ENCODE measurements around the gene ARHGAP36. TPM values are rescaled to one million over a fixed set of nuclear protein-coding genes. Genes with fewer than 3 reads are reported as not detected.
A peak's percentile ranks its signal among the peaks of the same experiment; 100 is the strongest.

The ARHGAP36 gene
- total and polyA plus RNA-seq, 9 of the 15 experiments (the other 6 are each of a cell fraction or from before 2014, with no cell fraction given) = not detected

DNA sequence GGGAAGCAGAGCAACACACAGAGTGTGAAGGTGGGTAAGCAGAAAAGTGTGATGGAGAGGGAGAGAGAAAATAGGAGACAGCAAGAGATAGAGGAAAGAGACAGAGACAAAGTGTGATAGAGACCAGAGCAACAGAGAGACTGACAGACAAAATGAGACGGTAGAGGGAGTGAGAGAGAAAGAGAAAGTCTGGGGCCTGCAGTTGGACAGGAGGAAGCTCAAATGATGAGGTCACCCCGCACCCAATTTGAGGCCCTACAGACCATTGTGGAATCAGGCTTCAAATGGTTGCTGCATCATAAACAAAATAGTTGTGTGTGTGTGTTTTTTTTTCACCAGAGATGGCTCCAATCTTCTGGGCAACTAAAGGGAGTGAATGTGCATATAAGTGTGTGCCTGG, 48.0 kb upstream of the ARHGAP36 start:
- ATAC-seq (peak; percentile 56; the same call in 2 of the 3 replicates), FAIRE-seq (no peak), DNase-seq (ENCODE audit: extremely low read depth in 1 of 4, low spot score in 3 of 4) (no peak)
- CTCF ChIA-PET (ENCODE audit: low intra/inter-chr PET ratio) = no interaction called here
- H3K27ac ChIP-seq (ENCODE audit: extremely low read depth, low read depth, low read length) = no peak overlapping the region
- H4K20me1 ChIP-seq (replicated peaks; ENCODE audit: control insufficient read depth, insufficient read depth, low read length) = no peaks in the 10 kb centered on the region
- peaks cover 0 to 3% of the 10 kb centered on the region in 2 experiments; a peak in 3 of 5 replicates for H3K27me3 ChIP-seq (ENCODE audit: control insufficient read depth in 2 of 2, insufficient read depth in 2 of 2, low read length in 2 of 2)
- BruUV-seq (replicated peaks) = no TSS peak
- intact Hi-C loops (cut with micrococcal nuclease) = no loop called here
- H3K4me2 ChIP-seq (ENCODE audit: insufficient read depth, low read length) = no peak overlapping the region
- in situ Hi-C loops (cut with MboI) = no loop called here
- no peaks in the 10 kb centered on the region for H3K9me3 ChIP-seq (replicated peaks; ENCODE audit: control insufficient read depth, insufficient read depth, low read depth, low read length)
- TF ChIP-seq MCM7 (IDR thresholded peaks at IDR 0.05) = no peak
- TF ChIP-seq, protein P1, sequence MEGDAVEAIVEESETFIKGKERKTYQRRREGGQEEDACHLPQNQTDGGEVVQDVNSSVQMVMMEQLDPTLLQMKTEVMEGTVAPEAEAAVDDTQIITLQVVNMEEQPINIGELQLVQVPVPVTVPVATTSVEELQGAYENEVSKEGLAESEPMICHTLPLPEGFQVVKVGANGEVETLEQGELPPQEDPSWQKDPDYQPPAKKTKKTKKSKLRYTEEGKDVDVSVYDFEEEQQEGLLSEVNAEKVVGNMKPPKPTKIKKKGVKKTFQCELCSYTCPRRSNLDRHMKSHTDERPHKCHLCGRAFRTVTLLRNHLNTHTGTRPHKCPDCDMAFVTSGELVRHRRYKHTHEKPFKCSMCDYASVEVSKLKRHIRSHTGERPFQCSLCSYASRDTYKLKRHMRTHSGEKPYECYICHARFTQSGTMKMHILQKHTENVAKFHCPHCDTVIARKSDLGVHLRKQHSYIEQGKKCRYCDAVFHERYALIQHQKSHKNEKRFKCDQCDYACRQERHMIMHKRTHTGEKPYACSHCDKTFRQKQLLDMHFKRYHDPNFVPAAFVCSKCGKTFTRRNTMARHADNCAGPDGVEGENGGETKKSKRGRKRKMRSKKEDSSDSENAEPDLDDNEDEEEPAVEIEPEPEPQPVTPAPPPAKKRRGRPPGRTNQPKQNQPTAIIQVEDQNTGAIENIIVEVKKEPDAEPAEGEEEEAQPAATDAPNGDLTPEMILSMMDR (IDR thresholded peaks at IDR 0.05 in 2 of 3, conservative IDR thresholded peaks at IDR 0.05 in 1 of 3; ENCODE audit: insufficient read depth in 2 of 3, low read depth in 1 of 3, low read length in 3 of 3) = peak in 1 of 3 experiments; percentile 11; a peak in 1 of 6 replicates
- TF ChIP-seq, protein P2, sequence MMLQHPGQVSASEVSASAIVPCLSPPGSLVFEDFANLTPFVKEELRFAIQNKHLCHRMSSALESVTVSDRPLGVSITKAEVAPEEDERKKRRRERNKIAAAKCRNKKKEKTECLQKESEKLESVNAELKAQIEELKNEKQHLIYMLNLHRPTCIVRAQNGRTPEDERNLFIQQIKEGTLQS (IDR thresholded peaks at IDR 0.05) = peak; percentile 17; the same call in 1 of the 2 replicates
- TF ChIP-seq, protein P2 (CRISPR knock-in tag; conservative IDR thresholded peaks at IDR 0.05) = no peak
- no peak for TF ChIP-seq JUND (IDR thresholded peaks at IDR 0.05; ENCODE audit: borderline replicate concordance, low read depth, low read length)
- TF ChIP-seq JUND (tag; IDR thresholded peaks at IDR 0.05; ENCODE audit: borderline replicate concordance, low read depth, low read length) = peak; percentile 45; the same call in 1 of the 3 replicates
- no peaks in the 10 kb centered on the region for H3K4me1 ChIP-seq (replicated peaks in 1 of 2; ENCODE audit: control insufficient read depth in 2 of 2, insufficient read depth in 2 of 2, low read length in 2 of 2)
- POLR2A ChIA-PET = interaction anchor here (0.6 kb wide), 1 partner anchor 459 kb away, joined by 3 read pairs; no protein-coding TSS in a partner anchor
- H3K4me3 ChIP-seq = no peak overlapping the region
- no peaks in the 10 kb centered on the region for H3K36me3 ChIP-seq (ENCODE audit: control insufficient read depth, insufficient read depth, low read length)
- H2AFZ ChIP-seq (ENCODE audit: low read depth, low read length) = no peak overlapping the region
- no peak overlapping the region for H3K9ac ChIP-seq (ENCODE audit: insufficient read depth in 1 of 2, low read depth in 2 of 2, low read length in 2 of 2)
- WGBS (ENCODE audit: insufficient coverage, low coverage, missing lambda C conversion rate) = 0% methylated on average over 2 of the region's 2 CpGs
- no peaks in the 10 kb centered on the region for H3K9me1 ChIP-seq (ENCODE audit: control insufficient read depth, insufficient read depth, low read length)
- no peaks in the 10 kb centered on the region for H3K79me2 ChIP-seq (ENCODE audit: control insufficient read depth, insufficient read depth, low read length)

Data from K562 (cell line).